GM19324 (cell line): ENCODE results near the gene TRMT2A.

ENCODE experiments used
- ATAC-seq: cut with Tn5 transposase; IDR thresholded peaks from one replicate; pipeline ENCODE4 v1.9.1; 2021; ENCODE audit warnings: mild to moderate bottlenecking, moderate library complexity; ENCODE audit not compliant: unreplicated experiment, low FRiP score

TRMT2A gene

GRCh38 chr22:20066617-20067383 is 50.2 kb downstream of the TRMT2A start:
- ATAC-seq: no peak

GRCh38 chr22:20065896-20066616 is 51.0 kb downstream of the TRMT2A start:
- no peak for ATAC-seq

GRCh38 chr22:20064545-20065262 is 52.3 kb downstream of the TRMT2A start:
- ATAC-seq: no peak

- ATAC-seq: no peak
Measured at GRCh38 chr22:20064140-20064480, 52.9 kb downstream of the TRMT2A start.

- ATAC-seq: no peak
Measured at GRCh38 chr22:20063271-20064139, 53.5 kb downstream of the TRMT2A start.

- no peak for ATAC-seq
Measured at GRCh38 chr22:20062766-20063083, 54.3 kb downstream of the TRMT2A start.

- ATAC-seq: no peak
Measured at GRCh38 chr22:20062043-20062765, 54.8 kb downstream of the TRMT2A start.
